ENCODE measurements around the gene CYP4F22. TPM values are rescaled to one million over a fixed set of nuclear protein-coding genes. Genes with fewer than 3 reads are reported as not detected.
A peak's percentile ranks its signal among the peaks of the same experiment; 100 is the strongest.

The CYP4F22 gene
- total and polyA plus RNA-seq, 9 of the 15 experiments (the other 6 are each of a cell fraction or from before 2014, with no cell fraction given), result not detected

- TF ChIP-seq REST (IDR thresholded peaks at IDR 0.05; ENCODE audit: borderline replicate concordance), result peak; percentile 98
- peak; percentile 89 for TF ChIP-seq REST (CRISPR knock-in tag; IDR thresholded peaks at IDR 0.05; ENCODE audit: low read depth)
- no peak for TF ChIP-seq TRIM24 (IDR thresholded peaks at IDR 0.05)
- TF ChIP-seq ARID4B (CRISPR knock-in tag; IDR thresholded peaks at IDR 0.05), result no peak
- TF ChIP-seq PTBP1 (IDR thresholded peaks at IDR 0.05; ENCODE audit: low read depth, low read length), result no peak
- TF ChIP-seq ZNF347 (CRISPR knock-in tag; IDR thresholded peaks at IDR 0.05; ENCODE audit: low read depth), result no peak
- peak; percentile 95 for TF ChIP-seq EHMT2 (IDR thresholded peaks at IDR 0.05)
- TF ChIP-seq MEF2D (tag; conservative IDR thresholded peaks at IDR 0.05; ENCODE audit: low read depth), result no peak
- no peak for TF ChIP-seq ZC3H4 (CRISPR knock-in tag; IDR thresholded peaks at IDR 0.05; ENCODE audit: borderline replicate concordance)
- TF ChIP-seq ZNF766 (CRISPR knock-in tag; conservative IDR thresholded peaks at IDR 0.05), result no peak
- TF ChIP-seq ZNF184 (CRISPR knock-in tag; IDR thresholded peaks at IDR 0.05), result no peak
- no peak for TF ChIP-seq RAD21 (CRISPR knock-in tag; conservative IDR thresholded peaks at IDR 0.05 in 1 of 2, IDR thresholded peaks at IDR 0.05 in 1 of 2)
- no peak for TF ChIP-seq MLLT1 (IDR thresholded peaks at IDR 0.05)
- no peak for TF ChIP-seq ZBTB9 (CRISPR knock-in tag; IDR thresholded peaks at IDR 0.05)
Observed at GRCh38 chr19:15538774-15539173, 30.4 kb downstream of the CYP4F22 start (continued).

Data from K562 (cell line).